Measurements from ENCODE around the gene PNPLA2. TPM values are rescaled to one million over a fixed set of nuclear protein-coding genes. Genes with fewer than 3 reads are reported as not detected.

The PNPLA2 gene, protein sequence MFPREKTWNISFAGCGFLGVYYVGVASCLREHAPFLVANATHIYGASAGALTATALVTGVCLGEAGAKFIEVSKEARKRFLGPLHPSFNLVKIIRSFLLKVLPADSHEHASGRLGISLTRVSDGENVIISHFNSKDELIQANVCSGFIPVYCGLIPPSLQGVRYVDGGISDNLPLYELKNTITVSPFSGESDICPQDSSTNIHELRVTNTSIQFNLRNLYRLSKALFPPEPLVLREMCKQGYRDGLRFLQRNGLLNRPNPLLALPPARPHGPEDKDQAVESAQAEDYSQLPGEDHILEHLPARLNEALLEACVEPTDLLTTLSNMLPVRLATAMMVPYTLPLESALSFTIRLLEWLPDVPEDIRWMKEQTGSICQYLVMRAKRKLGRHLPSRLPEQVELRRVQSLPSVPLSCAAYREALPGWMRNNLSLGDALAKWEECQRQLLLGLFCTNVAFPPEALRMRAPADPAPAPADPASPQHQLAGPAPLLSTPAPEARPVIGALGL
- total RNA-seq (100 to 1,000 TPM; 172 to 212 (median 206) TPM), total RNA-seq (21.0 to 208 (median 117) reads per million in 29 experiments)
- 30.6 TPM for total RNA-seq (2013)

DNA sequence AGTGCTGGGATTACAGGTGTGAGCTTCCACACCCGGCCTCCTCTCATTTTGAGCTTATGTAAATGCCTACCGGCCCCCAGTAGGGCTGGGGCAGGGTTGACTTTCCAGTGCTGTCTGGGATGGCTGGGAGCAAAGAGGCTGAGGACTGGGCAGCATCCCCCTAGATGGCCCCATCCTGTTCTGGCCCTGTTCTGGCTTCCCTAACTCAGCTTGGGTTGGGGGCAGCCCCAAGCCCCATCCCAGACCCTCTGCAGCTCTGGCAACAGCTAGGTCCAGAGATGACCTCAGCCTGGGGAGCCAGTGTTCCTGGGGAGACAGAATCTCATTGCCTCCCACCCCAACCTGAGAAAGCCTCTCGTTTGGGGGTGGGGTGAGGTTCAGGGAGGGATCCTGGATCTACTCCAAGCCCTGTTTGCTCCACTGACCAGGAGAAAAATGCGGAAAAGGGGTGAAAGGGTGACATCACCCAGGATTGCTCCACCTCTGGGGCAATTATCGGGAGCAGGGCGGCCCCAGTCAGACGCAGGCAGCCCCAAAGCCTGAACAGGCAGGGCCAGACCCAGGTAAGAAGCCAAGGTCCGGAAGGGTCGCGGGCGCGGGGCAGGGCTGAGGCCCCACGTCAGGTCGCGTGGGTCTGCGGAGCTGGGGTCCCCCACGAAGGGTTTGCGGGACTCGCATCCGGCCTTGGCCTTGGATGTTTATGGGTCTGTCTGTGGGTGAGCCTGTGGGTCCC lies at the start of gene PNPLA2:
Gene PNPLA2 (plus strand): TSS at position 519 of the 733 bp plus-strand sequence. CDS start 805 bp downstream, outside the sequence.
- Mint-ChIP-seq H3K27ac (peak within 1 kb of the TSS; percentile 75 to 84), H3K36me3 (peaks cover 14% of the 10 kb centered on the region), H3K27me3 (no peaks in the 10 kb centered on the region), H3K9me3 (no peaks in the 10 kb centered on the region), H3K4me1 (peaks cover 7 to 20% (median 13%) of the 10 kb centered on the region in 3 donors), H3K4me3 (peak within 1 kb of the TSS; percentile 83 to 86 (median 84))
- ATAC-seq (replicated peaks in 1 of 4) (no peak), DNase-seq (no peak)
- CTCF ChIA-PET, result interaction anchor here in 1 of 2 donors (1.6 kb wide), 1 partner anchor 10 kb away, joined by 6 read pairs; the partner anchor contains the start of gene RPLP2
- Histone ChIP-seq H3K36me3 (ENCODE audit: control insufficient read depth in 2 of 2, extremely low read depth in 1 of 2, insufficient read depth in 1 of 2, low read length in 1 of 2) (peaks cover 3 to 16% of the 10 kb centered on the region in 2 donors), H3K27me3 (replicated peaks in 1 of 2; ENCODE audit: control insufficient read depth in 2 of 2, extremely low read depth in 1 of 2, insufficient read depth in 2 of 2, low read length in 1 of 2) (peaks cover 0 to 5% of the 10 kb centered on the region in 2 experiments), H3K4me3 (ENCODE audit: control insufficient read depth in 1 of 2, extremely low read depth in 1 of 2, low read length in 1 of 2) (peak within 1 kb of the TSS; percentile 58 to 83), H3K9me3 (no peaks in the 10 kb centered on the region), H3K4me1 (ENCODE audit: control insufficient read depth in 1 of 2, extremely low read depth in 1 of 2, insufficient read depth in 2 of 2, low read length in 2 of 2) (peaks cover 5 to 35% of the 10 kb centered on the region in 2 experiments), H3K27ac (ENCODE audit: low read length) (peak within 1 kb of the TSS; percentile 47)
- POLR2A ChIA-PET, result interaction anchor here (0.6 to 0.9 kb wide), 5 partner anchors 10 to 493 kb away, joined by 3 to 11 read pairs (median 5); no protein-coding TSS in a partner anchor
- WGBS (ENCODE audit: insufficient coverage), result 33% methylated on average over 17 of the region's 20 CpGs

DNA sequence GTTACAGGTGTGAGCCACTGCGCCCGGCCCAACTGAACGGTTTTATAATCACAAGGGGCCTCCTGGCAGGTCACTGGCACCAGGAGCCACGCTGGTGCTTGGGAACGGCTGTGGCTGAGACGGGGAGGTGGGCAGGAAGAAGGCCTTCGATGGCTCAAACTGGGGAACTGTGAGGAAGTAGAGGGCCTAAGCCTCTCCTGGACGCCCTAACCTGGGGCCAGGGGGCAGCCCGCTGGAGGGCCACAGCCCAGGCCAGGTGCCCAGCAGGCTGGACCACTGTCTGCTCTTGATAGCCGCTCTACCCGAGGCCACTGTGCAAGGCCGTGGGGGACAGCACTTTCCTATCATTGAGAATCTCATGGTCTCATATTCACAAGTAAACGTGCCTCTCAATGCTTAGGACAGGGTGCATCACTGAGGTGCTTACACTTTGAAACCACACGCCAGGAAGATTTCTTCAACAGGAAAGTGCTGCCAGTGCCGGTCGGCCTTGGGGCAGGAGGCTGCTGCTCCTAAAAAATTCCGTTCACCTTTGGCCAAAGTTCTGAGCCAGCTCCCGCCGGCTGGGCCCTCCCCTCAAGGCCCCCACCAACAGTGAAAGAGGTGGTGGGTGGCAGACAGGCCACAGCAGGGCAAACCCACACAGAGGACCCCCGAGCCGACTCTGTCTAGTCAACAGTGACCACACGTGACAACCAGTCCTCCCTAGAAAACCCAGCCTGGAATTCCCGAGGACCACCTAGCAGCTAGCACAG lies 48.6 kb upstream of the PNPLA2 start:
- DNase-seq, result no peak
- Mint-ChIP-seq H3K4me1 (peaks cover 4 to 6% (median 5%) of the 10 kb centered on the region in 3 donors), H3K9me3 (no peaks in the 10 kb centered on the region), H3K36me3 (peaks cover 3% of the 10 kb centered on the region), H3K27me3 (no peaks in the 10 kb centered on the region), H3K27ac (no peak overlapping the region), H3K4me3 (no peak overlapping the region)
- no peak for ATAC-seq (replicated peaks in 1 of 4)
- Histone ChIP-seq H3K9me3 (no peaks in the 10 kb centered on the region), H3K4me3 (ENCODE audit: control insufficient read depth in 1 of 2, extremely low read depth in 1 of 2, low read length in 1 of 2) (no peak overlapping the region), H3K27me3 (replicated peaks in 1 of 2; ENCODE audit: control insufficient read depth in 2 of 2, extremely low read depth in 1 of 2, insufficient read depth in 2 of 2, low read length in 1 of 2) (no peaks in the 10 kb centered on the region), H3K36me3 (ENCODE audit: control insufficient read depth in 2 of 2, extremely low read depth in 1 of 2, insufficient read depth in 1 of 2, low read length in 1 of 2) (peaks cover 7 to 32% of the 10 kb centered on the region in 2 donors), H3K27ac (ENCODE audit: low read length) (no peak overlapping the region), H3K4me1 (ENCODE audit: control insufficient read depth in 1 of 2, extremely low read depth in 1 of 2, insufficient read depth in 2 of 2, low read length in 2 of 2) (peaks cover 0 to 5% of the 10 kb centered on the region in 2 experiments)
- POLR2A ChIA-PET, result interaction anchor here in 1 of 2 donors (0.6 kb wide), 1 partner anchor 49 kb away, joined by 5 read pairs; the partner anchor contains the start of gene PNPLA2
- CTCF ChIA-PET, result no interaction called here
- WGBS (ENCODE audit: insufficient coverage), result 92% methylated on average over 19 of the region's 23 CpGs

GRCh38 chr11:770642-771616 lies 47.8 kb upstream of the PNPLA2 start:
- Histone ChIP-seq H3K27ac (ENCODE audit: low read length) (no peak overlapping the region), H3K27me3 (replicated peaks in 1 of 2; ENCODE audit: control insufficient read depth in 2 of 2, extremely low read depth in 1 of 2, insufficient read depth in 2 of 2, low read length in 1 of 2) (no peaks in the 10 kb centered on the region), H3K9me3 (no peaks in the 10 kb centered on the region), H3K4me1 (ENCODE audit: control insufficient read depth in 1 of 2, extremely low read depth in 1 of 2, insufficient read depth in 2 of 2, low read length in 2 of 2) (peaks cover 0 to 10% of the 10 kb centered on the region in 2 experiments), H3K4me3 (ENCODE audit: control insufficient read depth in 1 of 2, extremely low read depth in 1 of 2, low read length in 1 of 2) (no peak overlapping the region), H3K36me3 (ENCODE audit: control insufficient read depth in 2 of 2, extremely low read depth in 1 of 2, insufficient read depth in 1 of 2, low read length in 1 of 2) (peaks cover 7 to 30% of the 10 kb centered on the region in 2 donors)
- ChIA-PET POLR2A (interaction anchor here in 1 of 2 donors (0.6 kb wide), 1 partner anchor 48 kb away, joined by 5 read pairs; the partner anchor contains the start of gene PNPLA2), CTCF (no interaction called here)
- DNase-seq (no peak), ATAC-seq (replicated peaks in 1 of 4) (no peak)
- H3K4me1 Mint-ChIP-seq, result peaks cover 7 to 13% (median 11%) of the 10 kb centered on the region in 3 donors
- no peak overlapping the region for H3K27ac Mint-ChIP-seq
- H3K4me3 Mint-ChIP-seq, result no peak overlapping the region
- 91% methylated on average over 22 of the region's 32 CpGs for WGBS (ENCODE audit: insufficient coverage)
- peaks cover 3% of the 10 kb centered on the region for H3K36me3 Mint-ChIP-seq
- no peaks in the 10 kb centered on the region for H3K9me3 Mint-ChIP-seq
- no peaks in the 10 kb centered on the region for H3K27me3 Mint-ChIP-seq

GRCh38 chr11:771617-772204 lies 47.0 kb upstream of the PNPLA2 start:
- ATAC-seq (replicated peaks in 1 of 4) (no peak), DNase-seq (no peak)
- WGBS (ENCODE audit: insufficient coverage), result 90% methylated on average over 5 of the region's 15 CpGs
- Histone ChIP-seq H3K36me3 (ENCODE audit: control insufficient read depth in 2 of 2, extremely low read depth in 1 of 2, insufficient read depth in 1 of 2, low read length in 1 of 2) (peaks cover 4 to 22% of the 10 kb centered on the region in 2 donors), H3K9me3 (no peaks in the 10 kb centered on the region), H3K27me3 (replicated peaks in 1 of 2; ENCODE audit: control insufficient read depth in 2 of 2, extremely low read depth in 1 of 2, insufficient read depth in 2 of 2, low read length in 1 of 2) (no peaks in the 10 kb centered on the region), H3K4me1 (ENCODE audit: control insufficient read depth in 1 of 2, extremely low read depth in 1 of 2, insufficient read depth in 2 of 2, low read length in 2 of 2) (peaks cover 0 to 18% of the 10 kb centered on the region in 2 experiments), H3K4me3 (ENCODE audit: control insufficient read depth in 1 of 2, extremely low read depth in 1 of 2, low read length in 1 of 2) (no peak overlapping the region), H3K27ac (ENCODE audit: low read length) (no peak overlapping the region)
- H3K27me3 Mint-ChIP-seq, result no peaks in the 10 kb centered on the region
- ChIA-PET CTCF (no interaction called here), POLR2A (no interaction called here)
- no peak overlapping the region for H3K4me3 Mint-ChIP-seq
- H3K27ac Mint-ChIP-seq, result no peak overlapping the region
- no peaks in the 10 kb centered on the region for H3K9me3 Mint-ChIP-seq
- H3K36me3 Mint-ChIP-seq, result peaks cover under 1% of the 10 kb centered on the region
- H3K4me1 Mint-ChIP-seq, result peaks cover 12 to 20% (median 16%) of the 10 kb centered on the region in 3 donors
